ENCODE measurements around the gene NAALADL2. TPM values are rescaled to one million over a fixed set of nuclear protein-coding genes. Genes with fewer than 3 reads are reported as not detected.

Gene NAALADL2
- total RNA-seq, 1 experiment from 2014 or later = 1.6 TPM

GRCh38 chr3:175215833-175216232, 356.7 kb downstream of the NAALADL2 start:
- H4K20me1 ChIP-seq (ENCODE audit: control insufficient read depth, insufficient read depth, insufficient read length) = no peaks in the 10 kb centered on the region
- TF ChIP-seq CTCF (conservative IDR thresholded peaks at IDR 0.05) = no peak
- no peaks in the 10 kb centered on the region for H3K27me3 ChIP-seq (ENCODE audit: insufficient read depth, low read length)

More at GRCh38 chr3:175215833-175216232, 356.7 kb downstream of the NAALADL2 start:
- Mint-ChIP-seq H3K4me3 (no peak overlapping the region), H3K4me1 (no peaks in the 10 kb centered on the region), H3K27ac (no peak overlapping the region), H3K36me3 (ENCODE audit: insufficient read depth in 1 of 3, low read depth in 3 of 3) (no peaks in the 10 kb centered on the region), H3K9me3 (no peaks in the 10 kb centered on the region), H3K27me3 (ENCODE audit: low read depth) (no peaks in the 10 kb centered on the region)
- Histone ChIP-seq H3K23ac (ENCODE audit: insufficient read length, low read depth, low read length) (no peak overlapping the region), H2BK12ac (ENCODE audit: insufficient read length, low read depth, low read length) (no peak overlapping the region), H2BK20ac (ENCODE audit: low read depth, low read length, poor library complexity, severe bottlenecking) (no peak overlapping the region), H2BK120ac (ENCODE audit: low read depth, low read length, poor library complexity, severe bottlenecking) (no peak overlapping the region), H3K4me1 (ENCODE audit: insufficient read depth, low read length) (no peaks in the 10 kb centered on the region), H3K27ac (ENCODE audit: insufficient read length, low read depth, low read length) (no peak overlapping the region), H3K4ac (ENCODE audit: low read depth, low read length) (no peak overlapping the region), H3K14ac (ENCODE audit: insufficient read depth, low read length) (no peak overlapping the region), H3K9ac (ENCODE audit: extremely low read depth, insufficient read length, low read length) (no peak overlapping the region), H3K9me3 (ENCODE audit: control insufficient read depth, low read depth, low read length) (no peaks in the 10 kb centered on the region), H3K23me2 (ENCODE audit: insufficient read length, low read depth, low read length, poor library complexity, severe bottlenecking) (no peaks in the 10 kb centered on the region), H3K79me1 (ENCODE audit: insufficient read depth, low read depth, low read length, poor library complexity, severe bottlenecking) (no peaks in the 10 kb centered on the region), H4K5ac (ENCODE audit: insufficient read length, low read depth, low read length) (no peak overlapping the region), H3K79me2 (ENCODE audit: insufficient read depth, low read length) (no peaks in the 10 kb centered on the region), H3K56ac (ENCODE audit: insufficient read length, low read depth, low read length) (no peak overlapping the region), H3K4me2 (ENCODE audit: insufficient read depth, insufficient read length, low read length) (no peak overlapping the region), H3T11ph (ENCODE audit: low read length) (no peak overlapping the region), H4K8ac (replicated peaks; ENCODE audit: insufficient read length, low read depth, low read length) (no peak overlapping the region), H2BK5ac (ENCODE audit: insufficient read length, low read length) (no peak overlapping the region), H2AK5ac (ENCODE audit: insufficient read length, low read length) (no peak overlapping the region), H2AFZ (ENCODE audit: low read length) (no peak overlapping the region), H4K91ac (ENCODE audit: insufficient read length, low read depth, low read length) (no peak overlapping the region), H2BK15ac (ENCODE audit: low read depth, low read length) (no peak overlapping the region), H3K18ac (ENCODE audit: insufficient read length, low read depth, low read length) (no peak overlapping the region)
- no CpG with 5 or more reads among the region's 1 CpG for WGBS (ENCODE audit: extremely low coverage, insufficient read length, low lambda C conversion rate)
- DNase-seq = no peak

All from H9 (cell line).